HG02840 (cell line): ENCODE results near the gene GRAMD4.
"Not testable (repeated sequence)": the region's sequence is repeated elsewhere in the genome, so short reads cannot be mapped to it uniquely, and the experiment has no call there.

Experiments used
- ATAC-seq: cut with Tn5 transposase; IDR thresholded peaks from one replicate; pipeline ENCODE4 v1.9.1; 2021; ENCODE audit warnings: mild to moderate bottlenecking, moderate library complexity, moderate number of reproducible peaks; ENCODE audit not compliant: unreplicated experiment, low FRiP score

GRAMD4 gene

GRCh38 chr22:46634973-46635685, 14.9 kb downstream of the GRAMD4 start:
- ATAC-seq: not testable (repeated sequence)

DNA sequence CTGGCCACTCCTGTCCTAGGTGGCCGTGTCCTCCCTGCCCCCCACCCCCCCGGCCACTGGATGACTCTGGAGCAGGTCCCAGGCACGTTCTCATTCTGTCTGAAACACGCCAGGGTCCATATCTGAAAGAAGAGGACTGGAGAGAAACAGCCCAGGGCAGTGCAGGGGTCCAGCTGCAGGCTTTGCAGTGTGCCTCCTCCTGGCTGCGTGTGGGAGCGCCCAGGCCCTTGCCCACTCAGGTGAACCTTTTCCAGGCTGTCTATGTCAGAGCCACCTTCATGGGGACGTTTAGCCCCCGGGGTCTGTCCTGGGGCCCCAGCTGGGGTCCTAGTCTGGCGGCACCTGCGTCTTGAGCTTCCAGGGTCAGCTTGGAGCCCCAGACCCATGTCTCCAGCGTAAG, 15.6 kb downstream of the GRAMD4 start:
- ATAC-seq: no peak

GRCh38 chr22:46636221-46637002, 16.2 kb downstream of the GRAMD4 start:
- no peak for ATAC-seq

- ATAC-seq: no peak
Observed at GRCh38 chr22:46637711-46638600, 17.8 kb downstream of the GRAMD4 start.

DNA sequence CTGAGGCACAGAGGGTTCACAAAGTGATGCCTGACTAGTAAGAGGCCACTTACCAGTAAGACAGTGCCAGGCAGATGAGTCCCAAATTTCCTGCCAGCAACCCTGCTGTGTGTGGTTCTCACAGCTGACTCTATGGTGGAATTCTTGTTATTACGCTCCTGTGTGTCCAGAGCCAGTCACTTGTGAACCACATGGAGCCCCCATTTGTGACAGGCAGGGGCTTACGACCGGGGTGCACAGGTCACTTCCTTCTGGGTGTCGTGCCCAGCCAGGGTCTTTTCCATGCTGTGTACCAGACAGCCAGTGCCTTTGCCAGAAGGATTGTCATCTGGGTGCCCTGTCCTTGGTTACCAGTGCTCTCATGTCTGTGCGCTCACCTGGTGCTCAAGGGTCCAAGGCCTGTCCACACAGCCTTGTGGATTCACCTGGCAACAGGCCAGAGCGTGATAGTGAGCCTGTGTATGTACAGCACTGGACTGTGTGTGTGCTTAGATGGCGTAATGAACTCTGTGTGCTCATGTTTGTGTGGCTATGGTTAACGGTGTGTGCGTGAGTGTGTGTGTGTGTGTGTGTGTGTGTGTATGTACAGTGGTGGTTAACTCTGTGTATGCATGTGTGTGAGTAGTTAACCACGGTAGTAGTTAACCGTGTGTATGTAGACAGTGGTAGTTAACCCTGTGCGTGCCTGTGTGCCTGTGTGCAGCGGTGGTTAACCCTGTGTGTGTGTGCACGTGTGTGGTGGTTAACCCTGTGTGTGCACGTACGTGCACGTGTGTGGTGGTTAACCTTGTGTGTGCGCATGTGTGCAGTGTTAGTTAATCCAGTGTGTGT, 18.6 kb downstream of the GRAMD4 start:
- no peak for ATAC-seq

DNA sequence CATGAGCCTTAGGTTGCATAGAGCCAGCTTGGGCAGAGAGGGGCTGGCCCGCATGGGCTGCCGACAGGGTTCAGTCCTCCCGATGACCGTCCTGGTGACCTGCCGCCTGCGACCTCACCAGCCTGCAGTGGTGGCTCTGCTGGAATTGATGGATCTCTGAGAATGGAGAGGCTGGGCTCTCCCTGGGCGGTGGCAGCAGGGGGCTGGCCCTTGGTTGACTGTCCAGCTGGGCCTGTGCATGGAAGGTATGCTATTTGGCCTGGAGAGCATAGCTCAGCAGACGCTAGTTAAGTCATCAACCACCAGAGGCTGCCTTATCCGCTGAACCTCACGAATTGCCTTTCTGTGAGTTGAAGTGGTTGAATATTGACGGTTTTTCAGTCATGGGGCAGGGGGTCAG, 19.7 kb downstream of the GRAMD4 start:
- ATAC-seq: no peak

DNA sequence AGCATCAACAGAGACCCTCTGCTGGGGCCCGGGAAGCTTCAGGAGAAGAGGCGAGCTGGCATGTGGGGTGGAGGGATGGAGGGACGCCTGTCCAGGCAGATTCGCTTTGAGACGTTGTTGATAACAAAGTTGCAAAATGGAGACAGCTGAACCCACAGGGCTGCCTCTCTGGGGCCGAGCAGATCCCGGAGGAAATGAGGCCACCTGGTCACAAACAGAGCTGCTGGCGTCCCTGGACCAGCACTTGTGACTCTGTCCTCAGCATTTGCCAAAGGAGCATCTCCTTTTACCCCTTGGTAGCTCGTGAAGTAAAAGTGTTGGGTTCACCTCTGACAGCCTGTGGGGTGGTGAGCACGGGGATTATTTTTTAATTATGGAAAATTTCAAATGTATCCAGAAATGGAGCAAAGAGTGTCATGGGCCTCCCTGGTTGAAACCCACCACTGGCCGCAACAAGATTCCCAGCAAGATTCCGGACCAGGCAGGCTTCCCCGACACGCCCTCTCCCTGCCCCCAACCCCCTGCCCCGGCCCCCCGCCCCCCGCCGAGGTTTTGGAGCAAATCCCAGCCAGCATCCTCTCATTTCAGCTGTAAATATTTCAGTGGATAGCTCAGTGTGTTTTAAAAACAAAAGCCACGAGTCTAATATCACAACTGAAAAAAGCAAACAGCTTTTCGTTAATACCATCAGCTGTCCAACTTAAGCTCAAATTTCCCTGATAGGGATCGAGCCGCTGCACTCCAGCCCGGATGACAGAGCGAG, 20.3 kb downstream of the GRAMD4 start:
- ATAC-seq: no peak

GRCh38 chr22:46641811-46642266, 21.7 kb downstream of the GRAMD4 start:
- no peak for ATAC-seq

- not testable (repeated sequence) for ATAC-seq
Observed at GRCh38 chr22:46642840-46643480, 22.8 kb downstream of the GRAMD4 start.

DNA sequence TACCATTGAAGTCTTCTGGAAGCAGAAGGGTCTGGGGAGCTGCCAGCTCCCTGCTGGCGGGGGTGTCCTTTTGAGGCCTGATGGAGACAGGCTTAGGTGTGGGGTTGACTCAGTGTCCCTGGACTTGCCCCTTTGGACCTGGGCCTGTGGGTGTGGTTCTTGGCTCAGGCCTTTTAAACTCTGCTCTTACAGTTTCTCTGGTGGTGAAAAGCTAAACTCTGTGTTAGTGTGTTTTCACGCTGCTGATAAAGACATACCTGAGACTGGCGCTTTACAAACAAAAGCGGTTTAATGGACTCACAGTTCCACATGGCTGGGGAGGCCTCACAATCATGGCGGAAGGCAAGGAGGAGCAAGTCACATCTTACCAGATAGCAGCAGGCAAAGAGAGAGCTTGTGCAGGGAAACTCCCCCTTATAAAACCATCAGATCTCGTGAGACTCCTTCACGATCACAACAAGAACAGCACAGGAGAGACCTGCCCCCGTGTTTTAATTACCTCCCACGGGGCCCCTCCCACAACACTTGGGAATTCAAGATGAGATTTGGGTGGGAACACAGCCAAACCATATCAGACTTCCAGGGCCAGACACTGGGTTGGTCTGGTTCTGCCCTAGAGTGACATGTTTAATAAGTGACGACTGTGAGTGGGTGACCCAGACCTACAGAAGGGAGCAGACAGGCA, 26.5 kb downstream of the GRAMD4 start:
- ATAC-seq: no peak

- not testable (repeated sequence) for ATAC-seq
Observed at GRCh38 chr22:46648225-46648820, 28.1 kb downstream of the GRAMD4 start.

GRCh38 chr22:46649141-46650077, 29.2 kb downstream of the GRAMD4 start:
- no peak for ATAC-seq

GRCh38 chr22:46650078-46650810, 30.1 kb downstream of the GRAMD4 start:
- no peak for ATAC-seq

DNA sequence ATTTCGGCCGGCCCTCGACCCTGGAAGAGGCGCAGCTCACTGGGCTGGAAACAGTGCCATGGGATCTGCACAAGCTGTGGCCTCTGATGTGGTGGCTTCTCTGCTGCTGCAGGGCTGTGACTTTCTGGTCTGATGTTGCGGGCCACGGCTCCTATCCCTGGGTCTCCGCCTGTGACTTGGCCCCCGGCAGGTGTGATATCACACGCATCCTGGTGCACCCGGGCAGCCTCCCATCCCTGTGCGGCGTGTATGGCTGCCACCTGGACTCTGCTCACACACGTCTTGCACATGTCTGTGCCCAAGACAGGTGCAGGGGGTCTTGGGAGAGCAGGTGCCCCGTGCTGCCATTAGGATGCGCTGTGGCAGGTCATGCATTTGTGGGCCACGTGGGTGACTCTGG, 31.1 kb downstream of the GRAMD4 start:
- ATAC-seq: no peak

- no peak for ATAC-seq
Observed at GRCh38 chr22:46652081-46652846, 32.1 kb downstream of the GRAMD4 start.
